SJSA1 (cell line): Measurements from ENCODE around the gene NCKAP5. TPM values are rescaled to one million over a fixed set of nuclear protein-coding genes. Genes with fewer than 3 reads are reported as not detected.

Source experiments
- DNase-seq, 2 experiments: peaks; one replicate each; pipeline ENCODE4 v3.0.0-alpha.2; 2015 to 2020; ENCODE audit warnings: low spot score in 2 of 2, low read depth in 1 of 2
- H3K27ac ChIP-seq: fragments of 250-450 bp; sonication (Bioruptor Pico); 2 replicates; pipeline ENCODE4 v1.5.1; 2020; ENCODE audit warnings: mild to moderate bottlenecking, moderate library complexity
- H3K27me3 ChIP-seq: fragments of 250-450 bp; sonication (Bioruptor Pico); replicated peaks from 2 replicates; pipeline ENCODE4 v1.5.1; 2020; ENCODE audit warnings: mild to moderate bottlenecking, moderate library complexity
- H3K36me3 ChIP-seq: fragments of 250-450 bp; sonication (Bioruptor Pico); 2 replicates; pipeline ENCODE4 v1.5.1; 2020; ENCODE audit warnings: mild to moderate bottlenecking
- H3K4me1 ChIP-seq: fragments of 250-450 bp; sonication (Bioruptor Pico); replicated peaks from 2 replicates; pipeline ENCODE4 v1.6.1; 2021; ENCODE audit warnings: mild to moderate bottlenecking
- H3K4me3 ChIP-seq: fragments of 250-450 bp; sonication (Bioruptor Pico); 2 replicates; pipeline ENCODE4 v1.5.1; 2020; ENCODE audit warnings: mild to moderate bottlenecking
- H3K9me3 ChIP-seq: fragments of 250-450 bp; sonication (Bioruptor Pico); replicated peaks from 2 replicates; pipeline ENCODE4 v1.5.1; 2020; ENCODE audit warnings: mild to moderate bottlenecking
- total RNA-seq: library from RNA; depleted of rRNA; stranded (reverse); fragments of >200 nt; shearing (Covaris generic); gene quantifications from 2 replicates; pipeline ENCODE4 v1.2.3, GENCODE V29; 2014

NCKAP5 gene
- total RNA-seq, 1 experiment from 2014 or later = 2.5 TPM

- DNase-seq = no peak
- no peak overlapping the region for H3K27ac ChIP-seq
- no peaks in the 10 kb centered on the region for H3K9me3 ChIP-seq
- no peaks in the 10 kb centered on the region; the same call in 1 of the 2 replicates for H3K27me3 ChIP-seq
- no peaks in the 10 kb centered on the region for H3K4me1 ChIP-seq
- H3K4me3 ChIP-seq = no peak overlapping the region
- no peaks in the 10 kb centered on the region for H3K36me3 ChIP-seq
These were observed 424.6 kb downstream of the NCKAP5 start for GRCh38 chr2:133143645-133144044.

- no peak for DNase-seq
- H3K27me3 ChIP-seq = no peaks in the 10 kb centered on the region; the same call in 1 of the 2 replicates
- H3K27ac ChIP-seq = no peak overlapping the region
- H3K4me1 ChIP-seq = no peaks in the 10 kb centered on the region
- H3K36me3 ChIP-seq = no peaks in the 10 kb centered on the region
- no peak overlapping the region for H3K4me3 ChIP-seq
- no peaks in the 10 kb centered on the region for H3K9me3 ChIP-seq
These were observed 426.2 kb downstream of the NCKAP5 start for GRCh38 chr2:133142087-133142486.

- H3K36me3 ChIP-seq = no peaks in the 10 kb centered on the region
- no peaks in the 10 kb centered on the region for H3K4me1 ChIP-seq
- no peak overlapping the region for H3K4me3 ChIP-seq
- H3K27ac ChIP-seq = no peak overlapping the region
- no peaks in the 10 kb centered on the region for H3K27me3 ChIP-seq
- no peak for DNase-seq
- H3K9me3 ChIP-seq = no peaks in the 10 kb centered on the region
These were observed 427.6 kb downstream of the NCKAP5 start for GRCh38 chr2:133140620-133141019.

GRCh38 chr2:133139847-133140533, 428.3 kb downstream of the NCKAP5 start:
- no peaks in the 10 kb centered on the region for H3K4me1 ChIP-seq
- no peaks in the 10 kb centered on the region for H3K27me3 ChIP-seq
- no peak for DNase-seq
- no peaks in the 10 kb centered on the region for H3K9me3 ChIP-seq
- no peak overlapping the region for H3K4me3 ChIP-seq
- no peaks in the 10 kb centered on the region for H3K36me3 ChIP-seq
- H3K27ac ChIP-seq = no peak overlapping the region

- H3K27ac ChIP-seq = no peak overlapping the region
- H3K9me3 ChIP-seq = no peaks in the 10 kb centered on the region
- H3K4me1 ChIP-seq = no peaks in the 10 kb centered on the region
- H3K36me3 ChIP-seq = no peaks in the 10 kb centered on the region
- no peak for DNase-seq
- H3K4me3 ChIP-seq = no peak overlapping the region
- no peaks in the 10 kb centered on the region for H3K27me3 ChIP-seq
These were observed 429.6 kb downstream of the NCKAP5 start for GRCh38 chr2:133138693-133139092.

- no peak overlapping the region for H3K4me3 ChIP-seq
- DNase-seq = no peak
- H3K27me3 ChIP-seq = no peaks in the 10 kb centered on the region
- H3K36me3 ChIP-seq = no peaks in the 10 kb centered on the region
- peaks cover 13% of the 10 kb centered on the region for H3K4me1 ChIP-seq
- no peaks in the 10 kb centered on the region for H3K9me3 ChIP-seq
- H3K27ac ChIP-seq = no peak overlapping the region
These were observed 433.1 kb downstream of the NCKAP5 start for GRCh38 chr2:133135035-133135654.

- Histone ChIP-seq H3K27me3 (no peaks in the 10 kb centered on the region), H3K4me1 (peaks cover 18% of the 10 kb centered on the region), H3K36me3 (no peaks in the 10 kb centered on the region), H3K27ac (peak overlapping the region; percentile 37), H3K9me3 (no peaks in the 10 kb centered on the region), H3K4me3 (no peak overlapping the region)
- DNase-seq = peak in 1 of 2 experiments; percentile 42
These were observed 437.6 kb downstream of the NCKAP5 start for GRCh38 chr2:133130548-133131246.

- Histone ChIP-seq H3K4me1 (no peaks in the 10 kb centered on the region), H3K36me3 (no peaks in the 10 kb centered on the region), H3K9me3 (no peaks in the 10 kb centered on the region), H3K27me3 (no peaks in the 10 kb centered on the region), H3K4me3 (no peak overlapping the region), H3K27ac (no peak overlapping the region)
- no peak for DNase-seq
These were observed 443.8 kb downstream of the NCKAP5 start for GRCh38 chr2:133124446-133124845.

- H3K4me1 ChIP-seq = no peaks in the 10 kb centered on the region
- no peak overlapping the region for H3K27ac ChIP-seq
- H3K27me3 ChIP-seq = no peaks in the 10 kb centered on the region
- H3K36me3 ChIP-seq = no peaks in the 10 kb centered on the region
- no peaks in the 10 kb centered on the region for H3K9me3 ChIP-seq
- H3K4me3 ChIP-seq = no peak overlapping the region
- no peak for DNase-seq
These were observed 444.4 kb downstream of the NCKAP5 start for GRCh38 chr2:133123904-133124303.

- Histone ChIP-seq H3K4me3 (no peak overlapping the region), H3K4me1 (no peaks in the 10 kb centered on the region), H3K27me3 (no peaks in the 10 kb centered on the region), H3K9me3 (no peaks in the 10 kb centered on the region), H3K36me3 (no peaks in the 10 kb centered on the region), H3K27ac (no peak overlapping the region)
- no peak for DNase-seq
These were observed 444.9 kb downstream of the NCKAP5 start for GRCh38 chr2:133123393-133123792.

GRCh38 chr2:133122529-133122928, 445.7 kb downstream of the NCKAP5 start:
- H3K4me1 ChIP-seq = no peaks in the 10 kb centered on the region
- H3K27me3 ChIP-seq = no peaks in the 10 kb centered on the region
- H3K4me3 ChIP-seq = no peak overlapping the region
- no peaks in the 10 kb centered on the region for H3K36me3 ChIP-seq
- H3K27ac ChIP-seq = no peak overlapping the region
- DNase-seq = no peak
- H3K9me3 ChIP-seq = no peaks in the 10 kb centered on the region

- Histone ChIP-seq H3K27ac (no peak overlapping the region), H3K4me1 (no peaks in the 10 kb centered on the region)
These were observed 448.0 kb downstream of the NCKAP5 start for GRCh38 chr2:133120310-133120709.

GRCh38 chr2:133110201-133110600, 458.1 kb downstream of the NCKAP5 start:
- H3K4me3 ChIP-seq = no peak overlapping the region
- no peaks in the 10 kb centered on the region for H3K36me3 ChIP-seq
- DNase-seq = peak in 1 of 2 experiments; percentile 4
- no peak overlapping the region for H3K27ac ChIP-seq
- H3K27me3 ChIP-seq = no peaks in the 10 kb centered on the region
- H3K9me3 ChIP-seq = no peaks in the 10 kb centered on the region
- peaks cover 9% of the 10 kb centered on the region for H3K4me1 ChIP-seq

More at GRCh38 chr2:133120310-133120709, 448.0 kb downstream of the NCKAP5 start:
- no peaks in the 10 kb centered on the region for H3K27me3 ChIP-seq
- no peak for DNase-seq
- no peaks in the 10 kb centered on the region for H3K36me3 ChIP-seq
- no peaks in the 10 kb centered on the region for H3K9me3 ChIP-seq
- no peak overlapping the region for H3K4me3 ChIP-seq

GRCh38 chr2:133109772-133110171, 458.5 kb downstream of the NCKAP5 start:
- DNase-seq = peak; percentile 49 to 50
- Histone ChIP-seq H3K4me3 (no peak overlapping the region), H3K4me1 (peaks cover 9% of the 10 kb centered on the region), H3K36me3 (no peaks in the 10 kb centered on the region), H3K9me3 (no peaks in the 10 kb centered on the region), H3K27me3 (no peaks in the 10 kb centered on the region), H3K27ac (no peak overlapping the region)
